Hepatocyte (in vitro differentiated cells): Measurements from ENCODE around the gene TRAM2.

Experiments
- EZH2 ChIP-seq: fragments of 200-600 bp; sonication (generic); IDR thresholded peaks from 2 replicates; pipeline ENCODE4 v1.6.1; 2016; ENCODE audit warnings: antibody characterized with exemption, mild to moderate bottlenecking, borderline replicate concordance
- EZH2phosphoT487 ChIP-seq: fragments of 200-600 bp; sonication (generic); IDR thresholded peaks from one replicate; pipeline ENCODE4 v1.6.1; 2018; ENCODE audit warnings: antibody characterized with exemption, mild to moderate bottlenecking, low read depth, moderate library complexity; ENCODE audit not compliant: unreplicated experiment, severe bottlenecking
- TF ChIP-seq, protein P1 (sequence below): fragments of 200-600 bp; sonication (generic); IDR thresholded peaks from 2 replicates; pipeline ENCODE4 v1.5.1; 2016; ENCODE audit warnings: antibody characterized with exemption, mild to moderate bottlenecking; ENCODE audit not compliant: poor library complexity

DNA sequence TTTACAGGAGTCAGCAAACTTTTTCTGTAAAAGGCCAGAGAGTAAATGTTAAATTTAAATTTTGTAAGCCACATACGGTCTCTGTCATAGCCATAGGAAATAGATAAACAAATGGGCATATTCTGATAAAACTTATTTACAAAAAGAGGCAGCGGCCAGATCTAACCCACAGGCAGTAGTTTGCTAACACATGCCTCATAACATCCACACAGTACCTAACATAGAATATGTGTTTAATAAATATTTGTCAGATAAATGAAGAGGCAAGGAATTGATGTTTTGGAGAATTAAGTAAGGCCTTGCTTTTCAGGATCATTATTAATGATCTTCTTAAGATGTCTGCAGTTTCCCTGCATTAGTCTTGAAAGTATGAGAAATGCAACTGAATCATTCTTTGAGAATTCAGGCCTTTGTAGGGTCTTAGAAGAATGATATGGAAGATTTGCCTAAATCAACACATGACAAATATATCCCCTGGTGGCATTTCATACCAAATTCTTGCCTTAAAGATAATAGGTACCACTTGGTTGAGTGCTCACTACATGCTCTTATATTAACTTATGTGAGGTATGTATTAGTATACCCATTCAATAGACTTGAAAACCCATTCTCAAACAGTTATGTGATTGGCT, 39.3 kb upstream of the TRAM2 start:
- TF ChIP-seq, protein P1, sequence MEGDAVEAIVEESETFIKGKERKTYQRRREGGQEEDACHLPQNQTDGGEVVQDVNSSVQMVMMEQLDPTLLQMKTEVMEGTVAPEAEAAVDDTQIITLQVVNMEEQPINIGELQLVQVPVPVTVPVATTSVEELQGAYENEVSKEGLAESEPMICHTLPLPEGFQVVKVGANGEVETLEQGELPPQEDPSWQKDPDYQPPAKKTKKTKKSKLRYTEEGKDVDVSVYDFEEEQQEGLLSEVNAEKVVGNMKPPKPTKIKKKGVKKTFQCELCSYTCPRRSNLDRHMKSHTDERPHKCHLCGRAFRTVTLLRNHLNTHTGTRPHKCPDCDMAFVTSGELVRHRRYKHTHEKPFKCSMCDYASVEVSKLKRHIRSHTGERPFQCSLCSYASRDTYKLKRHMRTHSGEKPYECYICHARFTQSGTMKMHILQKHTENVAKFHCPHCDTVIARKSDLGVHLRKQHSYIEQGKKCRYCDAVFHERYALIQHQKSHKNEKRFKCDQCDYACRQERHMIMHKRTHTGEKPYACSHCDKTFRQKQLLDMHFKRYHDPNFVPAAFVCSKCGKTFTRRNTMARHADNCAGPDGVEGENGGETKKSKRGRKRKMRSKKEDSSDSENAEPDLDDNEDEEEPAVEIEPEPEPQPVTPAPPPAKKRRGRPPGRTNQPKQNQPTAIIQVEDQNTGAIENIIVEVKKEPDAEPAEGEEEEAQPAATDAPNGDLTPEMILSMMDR: no peak
- TF ChIP-seq EZH2 (no peak), EZH2phosphoT487 (no peak)
